HG02623 (cell line): ENCODE results near the gene DAB1.

Source experiments
- ATAC-seq: cut with Tn5 transposase; IDR thresholded peaks from one replicate; pipeline ENCODE4 v1.9.1; 2021; ENCODE audit warnings: moderate library complexity; ENCODE audit not compliant: unreplicated experiment

Gene DAB1

GRCh38 chr1:57423656-57424211, at the start of gene DAB1:
TSS of gene DAB1 (minus strand) at chr1:57424060. CDS start at chr1:57291030, 133,030 bp downstream.
- ATAC-seq = no peak

GRCh38 chr1:57473448-57473847, 49.6 kb upstream of the DAB1 start:
- ATAC-seq = no peak

DNA sequence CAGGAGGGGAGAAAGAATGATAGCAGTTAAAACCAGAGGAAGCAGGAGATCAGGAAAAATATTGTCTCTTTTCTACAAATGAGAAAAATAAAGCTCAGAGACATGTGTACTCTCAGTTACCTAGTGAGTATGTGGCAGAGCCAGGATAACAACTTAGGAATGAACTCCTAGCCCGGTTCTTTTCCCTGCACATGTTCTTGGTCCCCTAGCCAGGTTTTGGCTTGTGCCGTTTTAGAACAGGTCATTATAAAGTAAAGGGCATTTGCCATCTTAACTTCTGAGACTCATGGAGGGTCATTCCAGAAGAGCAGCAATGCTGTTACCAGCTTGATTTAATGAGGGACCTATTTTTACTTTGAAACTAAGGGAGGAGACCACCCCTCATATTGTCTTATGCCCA, 48.1 kb upstream of the DAB1 start:
- no peak for ATAC-seq

DNA sequence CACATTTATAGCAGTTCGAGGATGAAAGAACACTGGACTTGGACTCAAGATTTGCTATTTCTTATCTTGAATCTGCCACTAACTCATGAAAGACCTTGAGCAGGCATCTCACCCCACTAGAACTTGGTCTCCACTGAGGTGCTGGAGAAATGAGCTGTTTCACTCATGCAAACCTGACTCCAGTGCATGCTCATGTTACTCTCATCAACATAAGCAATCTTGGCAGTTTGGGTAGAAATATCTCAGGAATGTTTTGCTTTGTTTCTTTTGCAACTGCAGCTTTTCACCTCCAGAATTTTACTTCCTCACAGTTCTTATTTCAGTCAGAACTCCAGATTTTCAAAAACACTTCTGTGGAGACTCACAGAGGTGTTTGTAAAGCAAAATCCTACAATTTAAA, 46.2 kb upstream of the DAB1 start:
- ATAC-seq = no peak

- no peak for ATAC-seq
Observed at GRCh38 chr1:57468641-57469523, 45.0 kb upstream of the DAB1 start.

DNA sequence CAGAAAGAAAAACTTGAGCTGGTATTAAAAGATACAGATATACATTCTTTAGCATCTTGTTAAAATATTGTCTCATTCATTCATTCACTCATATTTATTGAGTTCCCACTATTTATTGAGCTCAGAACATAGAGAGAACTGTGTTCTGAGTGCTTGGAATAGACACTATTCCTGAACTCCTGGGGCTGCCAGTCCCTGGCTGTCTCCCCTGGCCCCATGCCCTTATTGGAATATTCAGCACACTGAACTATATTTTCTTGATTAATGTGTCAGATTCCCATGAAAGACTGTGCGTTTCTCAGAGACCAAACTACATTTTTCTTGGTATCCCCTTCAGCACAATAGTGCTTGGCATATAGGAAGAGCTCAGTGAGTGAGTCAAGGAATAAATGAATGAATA, 44.0 kb upstream of the DAB1 start:
- ATAC-seq = no peak

- no peak for ATAC-seq
Observed at GRCh38 chr1:57464756-57465155, 40.9 kb upstream of the DAB1 start.

- ATAC-seq = no peak
Observed at GRCh38 chr1:57463343-57463742, 39.5 kb upstream of the DAB1 start.

DNA sequence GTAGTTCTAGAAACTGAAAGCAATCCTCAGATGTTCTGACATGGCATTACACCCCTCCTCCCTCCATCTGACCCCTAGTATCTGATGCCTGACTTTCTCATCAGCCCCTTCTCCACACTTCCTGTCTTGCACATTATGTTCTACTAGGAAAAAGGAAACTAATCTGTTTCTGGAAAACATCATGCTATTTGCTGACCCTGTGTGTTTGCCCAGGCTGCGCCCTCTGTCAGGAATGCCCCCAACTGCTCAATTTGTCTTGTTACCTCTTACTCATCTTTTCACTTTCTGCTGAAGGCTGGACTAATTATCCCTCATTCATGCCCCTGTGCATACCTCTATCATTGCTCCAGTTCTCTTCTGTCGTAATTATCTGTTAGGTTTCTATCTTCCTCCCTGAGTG, 37.5 kb upstream of the DAB1 start:
- ATAC-seq = no peak

GRCh38 chr1:57451516-57451915, 27.7 kb upstream of the DAB1 start:
- no peak for ATAC-seq

GRCh38 chr1:57450981-57451380, 27.1 kb upstream of the DAB1 start:
- no peak for ATAC-seq

DNA sequence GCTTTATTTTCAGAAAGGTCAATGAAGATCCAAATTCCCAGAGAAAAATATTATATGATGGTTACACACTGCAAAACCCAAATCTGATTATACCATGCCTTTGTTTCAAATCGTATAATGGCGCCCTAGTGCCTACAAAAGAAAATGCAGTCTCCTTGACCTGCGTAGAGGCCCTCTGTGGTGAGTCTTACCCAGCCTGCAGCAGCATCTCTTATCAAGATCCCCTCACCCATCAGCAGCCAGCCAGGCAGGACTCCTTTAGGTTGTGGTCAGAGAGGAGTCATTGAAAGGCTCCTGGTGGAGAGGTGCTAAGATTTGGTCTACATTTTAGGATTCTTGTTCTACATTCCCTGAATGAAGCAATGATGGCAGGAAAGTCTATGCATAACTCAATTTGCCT, 23.7 kb upstream of the DAB1 start:
- ATAC-seq = no peak

DNA sequence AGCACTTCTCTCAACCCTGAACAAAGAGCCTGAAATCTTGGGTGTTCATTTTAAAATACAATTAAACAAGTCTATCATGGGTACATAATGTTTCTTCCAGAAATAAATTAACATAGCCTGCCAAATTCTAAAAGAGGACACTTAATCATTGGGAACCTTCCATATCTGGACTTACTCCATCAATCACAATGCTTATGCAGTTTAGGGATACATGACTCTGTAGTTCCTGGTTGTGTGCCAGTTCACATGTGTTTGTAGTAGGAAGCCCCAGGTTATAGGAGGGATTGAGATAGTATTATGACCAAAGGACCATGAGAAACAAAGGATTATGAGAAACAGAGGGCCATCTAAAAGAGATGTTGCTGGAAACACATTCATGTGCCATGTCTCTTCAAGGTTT, 19.1 kb upstream of the DAB1 start:
- ATAC-seq = no peak

DNA sequence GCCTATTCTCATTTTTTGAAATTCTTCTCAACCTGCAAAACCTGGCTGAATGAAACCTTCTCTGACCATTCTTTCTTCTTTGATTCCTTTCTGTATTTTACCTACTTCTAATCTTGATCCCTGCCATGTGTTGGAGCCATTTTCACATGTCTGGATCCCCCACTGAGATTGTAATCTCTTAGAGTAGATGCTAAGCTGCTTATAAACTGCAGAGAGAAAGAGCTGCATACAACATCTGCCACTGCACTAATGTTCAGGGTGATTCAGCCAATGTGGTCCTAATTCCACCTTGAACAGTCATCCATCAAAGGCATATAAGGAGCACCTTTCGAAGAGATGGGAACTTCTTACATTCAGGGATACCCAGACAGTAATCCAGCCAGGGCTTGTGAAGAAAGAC, 16.2 kb upstream of the DAB1 start:
- no peak for ATAC-seq

DNA sequence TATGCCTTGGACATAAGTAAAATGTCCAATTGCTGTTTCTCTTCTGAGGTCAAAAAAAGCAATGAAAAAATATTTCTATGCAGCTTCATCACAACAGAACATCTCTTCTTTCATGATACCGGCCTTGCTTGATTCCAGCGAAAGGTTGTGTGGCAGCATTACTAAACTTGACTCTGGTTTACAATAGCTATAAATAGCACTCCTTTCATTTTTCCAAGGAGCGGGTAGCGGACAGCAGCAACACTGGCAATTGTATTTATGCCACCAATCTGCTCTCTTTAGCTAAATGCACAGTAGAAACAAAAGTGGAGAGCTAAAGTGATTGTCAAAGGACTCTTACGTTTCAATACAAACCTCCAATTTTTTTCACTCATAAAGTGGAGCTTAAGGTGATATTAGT, 7.5 kb upstream of the DAB1 start:
- ATAC-seq = no peak

GRCh38 chr1:57424231-57425027, 569 bp upstream of the DAB1 start:
- no peak for ATAC-seq

DNA sequence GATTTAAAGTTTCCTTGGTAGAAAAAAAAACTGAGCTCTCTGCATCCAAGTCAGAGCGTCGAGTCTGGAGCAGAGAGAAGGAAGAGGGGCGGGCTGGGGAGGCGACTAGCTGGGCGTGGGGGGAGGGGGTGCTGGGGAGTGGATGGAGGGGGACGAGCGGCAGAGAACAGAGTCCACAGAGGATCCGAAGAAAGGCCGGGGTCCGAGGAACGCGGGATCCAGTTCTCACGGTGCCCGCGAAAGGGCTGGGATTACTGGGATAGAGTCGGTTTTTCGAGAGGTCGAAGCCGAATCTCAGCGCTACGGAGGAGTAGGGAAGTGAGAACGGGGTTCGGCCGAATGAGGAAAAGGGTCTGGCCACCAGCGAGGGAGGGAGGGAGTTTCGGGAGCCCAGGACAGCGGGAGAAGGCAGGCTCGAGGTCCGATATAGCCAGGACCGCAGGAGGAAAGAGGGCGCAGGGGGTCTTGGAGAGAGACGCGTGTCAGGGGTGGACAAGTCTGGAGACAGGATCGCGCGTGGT, 665 bp downstream of the DAB1 start:
- no peak for ATAC-seq

GRCh38 chr1:57422271-57423134, 1.4 kb downstream of the DAB1 start:
- no peak for ATAC-seq

- no peak for ATAC-seq
Observed at GRCh38 chr1:57421806-57422205, 2.1 kb downstream of the DAB1 start.

- ATAC-seq = no peak
Observed at GRCh38 chr1:57420981-57421785, 2.7 kb downstream of the DAB1 start.
